ENCODE measurements around the gene RAET1G. TPM values are rescaled to one million over a fixed set of nuclear protein-coding genes. Genes with fewer than 3 reads are reported as not detected.

Gene RAET1G
- total and polyA plus RNA-seq, 2 donors (not counting 3 experiments of a cell fraction or from before 2014, with no cell fraction given): 1.6 to 2.1 TPM

DNA sequence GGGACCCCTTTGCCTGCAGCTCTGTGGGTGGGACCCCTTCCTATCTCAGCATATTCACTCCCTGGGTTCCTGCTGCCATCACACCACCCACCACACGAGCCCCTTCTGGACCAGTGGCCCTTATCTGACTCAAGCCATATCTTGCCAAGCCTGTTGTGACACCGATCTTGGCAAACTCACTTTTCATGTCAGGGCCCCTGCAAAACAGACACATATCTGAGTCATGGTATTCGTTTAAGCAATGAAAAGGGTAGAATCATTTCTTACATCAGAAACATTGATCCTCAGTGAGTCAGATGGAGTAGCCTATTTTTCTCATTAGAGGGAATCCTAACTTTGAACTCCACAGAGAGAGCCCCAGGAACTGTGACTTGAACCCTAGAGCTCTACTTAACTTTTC, 35.6 kb downstream of the RAET1G start:
- Histone ChIP-seq H3K4me2 (ENCODE audit: insufficient read depth, low read length) (no peak overlapping the region), H3K27me3 (ENCODE audit: control insufficient read depth in 2 of 2, insufficient read depth in 2 of 2, low read length in 2 of 2) (peaks cover 2 to 11% of the 10 kb centered on the region in 2 experiments), H3K9me3 (replicated peaks; ENCODE audit: control insufficient read depth, insufficient read depth, low read length) (no peaks in the 10 kb centered on the region), H3K9me1 (replicated peaks; ENCODE audit: control insufficient read depth, extremely low read depth, insufficient read depth, low read length) (no peaks in the 10 kb centered on the region), H2AFZ (ENCODE audit: low read depth, low read length) (no peak overlapping the region), H3K4me3 (replicated peaks in 1 of 3; ENCODE audit: insufficient read depth in 1 of 3, low read depth in 1 of 3, low read length in 3 of 3) (no peak overlapping the region), H3K79me2 (ENCODE audit: control insufficient read depth, insufficient read depth, low read length) (no peaks in the 10 kb centered on the region), H3K27ac (ENCODE audit: insufficient read depth, low read depth, low read length) (no peak overlapping the region), H4K20me1 (replicated peaks; ENCODE audit: control insufficient read depth, extremely low read depth, insufficient read depth, low read length) (no peaks in the 10 kb centered on the region), H3K9ac (replicated peaks; ENCODE audit: extremely low read depth, insufficient read depth, low read length) (no peak overlapping the region), H3K4me1 (ENCODE audit: control insufficient read depth, extremely low read depth, insufficient read depth, low read length) (no peaks in the 10 kb centered on the region), H3K36me3 (ENCODE audit: control insufficient read depth in 2 of 2, extremely low read depth in 1 of 2, insufficient read depth in 2 of 2, low read length in 2 of 2) (no peaks in the 10 kb centered on the region)
- POLR2A ChIA-PET: no interaction called here
- no TSS peak for BruUV-seq (replicated peaks)
- FAIRE-seq (no peak), DNase-seq (ENCODE audit: low read depth, low spot score) (no peak)
- CTCF ChIA-PET: no interaction called here
- intact Hi-C loops (cut with micrococcal nuclease): no loop called here
- TF ChIP-seq POLR2A (IDR thresholded peaks at IDR 0.05; ENCODE audit: low read depth, low read length) (no peak), FOS (IDR thresholded peaks at IDR 0.05; ENCODE audit: borderline replicate concordance, insufficient read depth, low read length) (no peak), GATA2 (IDR thresholded peaks at IDR 0.05; ENCODE audit: insufficient read depth, insufficient read length, low read depth, low read length) (no peak), MAX (IDR thresholded peaks at IDR 0.05; ENCODE audit: insufficient read depth, insufficient read length) (no peak)
- TF ChIP-seq, protein P1, sequence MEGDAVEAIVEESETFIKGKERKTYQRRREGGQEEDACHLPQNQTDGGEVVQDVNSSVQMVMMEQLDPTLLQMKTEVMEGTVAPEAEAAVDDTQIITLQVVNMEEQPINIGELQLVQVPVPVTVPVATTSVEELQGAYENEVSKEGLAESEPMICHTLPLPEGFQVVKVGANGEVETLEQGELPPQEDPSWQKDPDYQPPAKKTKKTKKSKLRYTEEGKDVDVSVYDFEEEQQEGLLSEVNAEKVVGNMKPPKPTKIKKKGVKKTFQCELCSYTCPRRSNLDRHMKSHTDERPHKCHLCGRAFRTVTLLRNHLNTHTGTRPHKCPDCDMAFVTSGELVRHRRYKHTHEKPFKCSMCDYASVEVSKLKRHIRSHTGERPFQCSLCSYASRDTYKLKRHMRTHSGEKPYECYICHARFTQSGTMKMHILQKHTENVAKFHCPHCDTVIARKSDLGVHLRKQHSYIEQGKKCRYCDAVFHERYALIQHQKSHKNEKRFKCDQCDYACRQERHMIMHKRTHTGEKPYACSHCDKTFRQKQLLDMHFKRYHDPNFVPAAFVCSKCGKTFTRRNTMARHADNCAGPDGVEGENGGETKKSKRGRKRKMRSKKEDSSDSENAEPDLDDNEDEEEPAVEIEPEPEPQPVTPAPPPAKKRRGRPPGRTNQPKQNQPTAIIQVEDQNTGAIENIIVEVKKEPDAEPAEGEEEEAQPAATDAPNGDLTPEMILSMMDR (IDR thresholded peaks at IDR 0.05; ENCODE audit: extremely low read depth in 1 of 2, insufficient read depth in 1 of 2, low read depth in 1 of 2, low read length in 2 of 2): no peak
- dilution Hi-C loops (cut with MboI; ENCODE audit: extremely low pct_ligation_motif_present, low sequenced_read_pairs): no loop called here

DNA sequence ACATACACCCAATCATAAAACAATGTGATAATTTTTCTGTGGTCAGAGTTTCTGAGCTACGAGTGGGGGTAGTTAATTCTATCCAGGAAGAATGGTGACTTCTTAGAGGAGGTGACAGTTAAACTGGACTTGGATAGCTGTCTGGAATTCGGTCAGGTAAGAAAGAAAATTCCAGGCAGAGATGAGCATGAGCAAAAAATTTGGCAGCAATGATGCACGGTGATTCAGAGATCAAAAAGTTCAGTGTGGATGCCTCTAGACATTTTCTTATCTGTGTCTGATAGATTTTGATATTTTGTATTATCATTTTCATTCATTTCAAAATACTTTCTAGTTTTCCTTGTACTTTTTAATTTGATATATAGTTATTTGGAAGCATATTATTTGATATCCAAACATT, 37.0 kb downstream of the RAET1G start:
- Histone ChIP-seq H3K79me2 (ENCODE audit: control insufficient read depth, insufficient read depth, low read length) (no peaks in the 10 kb centered on the region), H2AFZ (ENCODE audit: low read depth, low read length) (no peak overlapping the region), H3K9me3 (replicated peaks; ENCODE audit: control insufficient read depth, insufficient read depth, low read length) (no peaks in the 10 kb centered on the region), H3K9me1 (replicated peaks; ENCODE audit: control insufficient read depth, extremely low read depth, insufficient read depth, low read length) (no peaks in the 10 kb centered on the region), H3K9ac (replicated peaks; ENCODE audit: extremely low read depth, insufficient read depth, low read length) (no peak overlapping the region), H4K20me1 (replicated peaks; ENCODE audit: control insufficient read depth, extremely low read depth, insufficient read depth, low read length) (no peaks in the 10 kb centered on the region), H3K4me1 (ENCODE audit: control insufficient read depth, extremely low read depth, insufficient read depth, low read length) (no peaks in the 10 kb centered on the region), H3K27ac (ENCODE audit: insufficient read depth, low read depth, low read length) (no peak overlapping the region), H3K27me3 (ENCODE audit: control insufficient read depth in 2 of 2, insufficient read depth in 2 of 2, low read length in 2 of 2) (peaks cover 2 to 8% of the 10 kb centered on the region in 2 experiments), H3K4me3 (replicated peaks in 1 of 3; ENCODE audit: insufficient read depth in 1 of 3, low read depth in 1 of 3, low read length in 3 of 3) (no peak overlapping the region), H3K4me2 (ENCODE audit: insufficient read depth, low read length) (no peak overlapping the region), H3K36me3 (ENCODE audit: control insufficient read depth in 2 of 2, extremely low read depth in 1 of 2, insufficient read depth in 2 of 2, low read length in 2 of 2) (no peaks in the 10 kb centered on the region)
- TF ChIP-seq POLR2A (IDR thresholded peaks at IDR 0.05; ENCODE audit: low read depth, low read length) (no peak), FOS (IDR thresholded peaks at IDR 0.05; ENCODE audit: borderline replicate concordance, insufficient read depth, low read length) (no peak), POLR2AphosphoS5 (IDR thresholded peaks at IDR 0.05; ENCODE audit: insufficient read depth, low read depth, low read length) (no peak), EZH2 (IDR thresholded peaks at IDR 0.05; ENCODE audit: borderline replicate concordance, low read depth, low read length, severe bottlenecking) (no peak), GATA2 (IDR thresholded peaks at IDR 0.05; ENCODE audit: insufficient read depth, insufficient read length, low read depth, low read length) (no peak), JUN (IDR thresholded peaks at IDR 0.05; ENCODE audit: borderline replicate concordance, insufficient read depth, insufficient read length, low read depth) (no peak), MAX (IDR thresholded peaks at IDR 0.05; ENCODE audit: insufficient read depth, insufficient read length) (no peak), MYC (IDR thresholded peaks at IDR 0.05; ENCODE audit: low read depth, low read length) (no peak)
- TF ChIP-seq, protein P1 (IDR thresholded peaks at IDR 0.05; ENCODE audit: extremely low read depth in 1 of 2, insufficient read depth in 1 of 2, low read depth in 1 of 2, low read length in 2 of 2): no peak
- ChIA-PET POLR2A (no interaction called here), CTCF (interaction anchor here (1.3 kb wide), 1 partner anchor 31 kb away, joined by 3 read pairs; no protein-coding TSS in a partner anchor)
- intact Hi-C loops (cut with micrococcal nuclease) (no loop called here), dilution Hi-C loops (cut with MboI; ENCODE audit: extremely low pct_ligation_motif_present, low sequenced_read_pairs) (no loop called here)
- no peak for DNase-seq (ENCODE audit: low read depth, low spot score)
- no TSS peak for BruUV-seq (replicated peaks)
- FAIRE-seq: no peak

Measured in endothelial cell of umbilical vein (primary cell).